Measurements from ENCODE around the gene WDR27.
"Not testable (repeated sequence)": the region's sequence is repeated elsewhere in the genome, so short reads cannot be mapped to it uniquely, and the experiment has no call there.

WDR27 gene

GRCh38 chr6:169518451-169518850, 183.4 kb downstream of the WDR27 start:
- DNase-seq (ENCODE audit: low spot score) = no peak

- no peak for DNase-seq (ENCODE audit: low spot score)
Observed at GRCh38 chr6:169513478-169514193, 188.2 kb downstream of the WDR27 start.

- not testable (repeated sequence) for DNase-seq (ENCODE audit: low spot score)
Observed at GRCh38 chr6:169511785-169512184, 190.0 kb downstream of the WDR27 start.

- no peak for DNase-seq (ENCODE audit: low spot score)
Observed at GRCh38 chr6:169510871-169511270, 191.0 kb downstream of the WDR27 start.

DNA sequence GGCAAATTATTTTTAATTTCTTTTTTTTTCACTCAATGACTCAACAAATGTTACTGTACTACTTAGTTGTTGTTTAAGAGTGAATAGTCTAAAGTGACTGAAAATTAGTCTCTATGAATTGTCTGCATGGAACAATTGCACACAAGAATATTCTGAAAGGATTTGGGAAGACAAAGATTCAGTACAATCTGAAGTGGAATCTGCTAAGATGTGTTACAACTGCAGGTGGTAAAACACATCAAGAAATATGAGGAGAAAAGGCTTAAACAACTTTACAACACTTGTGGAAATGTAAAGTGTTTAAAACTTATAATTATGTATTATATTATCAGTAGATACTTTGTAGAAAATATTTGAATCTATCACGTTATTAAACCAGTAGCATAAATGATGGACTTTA, 193.4 kb downstream of the WDR27 start:
- DNase-seq (ENCODE audit: low spot score) = no peak

DNA sequence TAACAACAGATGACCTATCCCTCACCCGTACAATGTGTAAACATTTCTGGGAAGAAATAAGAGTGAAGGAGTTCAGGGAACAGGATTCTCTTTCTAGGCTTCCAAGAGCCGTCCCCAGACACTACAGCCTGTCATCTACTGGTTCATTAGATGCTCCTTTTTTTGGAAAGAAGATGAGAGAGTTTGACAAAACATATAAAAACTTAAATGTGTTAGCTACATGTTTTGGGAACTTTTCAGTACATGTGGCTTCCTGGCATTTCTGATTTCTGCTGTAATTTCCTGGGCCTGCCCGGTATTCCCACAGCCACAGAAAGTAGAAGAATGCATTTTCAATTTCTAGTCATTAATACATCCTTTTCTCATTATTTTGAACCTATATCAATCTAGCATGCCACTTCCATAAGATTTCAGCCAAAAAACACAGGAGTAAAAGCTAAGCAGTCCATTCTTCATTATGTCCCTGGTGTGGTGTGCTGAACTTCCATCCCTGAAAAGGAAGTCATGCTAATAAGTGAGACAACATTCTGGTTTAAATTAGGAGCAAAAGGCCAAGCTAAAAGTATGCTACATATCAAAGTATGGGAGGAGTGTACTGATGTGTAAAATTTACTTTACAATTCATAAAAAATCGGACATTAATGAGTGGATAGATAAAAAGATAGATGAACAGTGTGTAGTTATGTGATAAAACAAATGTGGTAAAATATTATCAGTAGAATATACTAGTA, 198.2 kb downstream of the WDR27 start:
- DNase-seq (ENCODE audit: low spot score) = no peak

DNA sequence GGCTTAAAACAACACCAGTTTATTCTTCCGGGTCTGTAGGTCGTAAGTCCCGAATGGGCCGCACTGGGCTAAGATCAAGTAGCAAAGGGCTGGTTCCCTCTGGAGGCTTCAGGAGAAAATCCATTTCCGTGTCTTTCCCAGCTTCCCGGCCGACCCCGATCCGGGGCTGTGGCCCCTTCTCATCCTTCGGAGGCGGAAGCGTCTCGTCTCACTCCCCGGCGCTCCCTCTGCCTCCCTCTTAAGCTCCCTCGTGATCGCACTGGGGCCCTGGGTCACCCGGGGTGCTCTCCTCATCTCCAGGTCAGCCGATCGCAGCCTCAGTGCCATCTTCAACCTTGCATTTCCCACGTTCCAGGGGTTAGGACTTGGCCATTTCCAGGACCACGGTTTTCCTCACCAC, 199.4 kb downstream of the WDR27 start:
- no peak for DNase-seq (ENCODE audit: low spot score)

- no peak for DNase-seq (ENCODE audit: low spot score)
Observed at GRCh38 chr6:169501777-169502313, 200.0 kb downstream of the WDR27 start.

DNA sequence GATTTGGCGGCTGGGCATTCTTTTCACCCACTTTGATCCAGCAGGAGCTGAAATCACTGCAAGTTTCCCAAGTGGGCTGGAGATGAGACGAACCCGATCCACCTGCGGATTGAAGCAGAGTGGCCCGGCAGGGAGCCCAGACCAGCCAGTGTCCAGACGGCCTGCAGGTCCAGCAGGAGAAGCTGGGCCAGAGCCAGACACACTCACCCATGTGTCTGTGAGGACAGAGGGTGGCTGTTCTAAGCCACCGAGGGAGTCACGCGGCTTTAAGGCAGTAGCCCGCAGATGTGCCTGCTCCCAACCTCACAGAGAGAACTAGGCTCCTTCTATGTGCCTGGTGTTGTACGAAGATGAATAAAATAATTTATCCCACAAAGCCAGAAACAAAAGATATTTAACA, 200.7 kb downstream of the WDR27 start:
- DNase-seq (ENCODE audit: low spot score) = no peak

- no peak for DNase-seq (ENCODE audit: low spot score)
Observed at GRCh38 chr6:169500688-169501087, 201.1 kb downstream of the WDR27 start.

DNA sequence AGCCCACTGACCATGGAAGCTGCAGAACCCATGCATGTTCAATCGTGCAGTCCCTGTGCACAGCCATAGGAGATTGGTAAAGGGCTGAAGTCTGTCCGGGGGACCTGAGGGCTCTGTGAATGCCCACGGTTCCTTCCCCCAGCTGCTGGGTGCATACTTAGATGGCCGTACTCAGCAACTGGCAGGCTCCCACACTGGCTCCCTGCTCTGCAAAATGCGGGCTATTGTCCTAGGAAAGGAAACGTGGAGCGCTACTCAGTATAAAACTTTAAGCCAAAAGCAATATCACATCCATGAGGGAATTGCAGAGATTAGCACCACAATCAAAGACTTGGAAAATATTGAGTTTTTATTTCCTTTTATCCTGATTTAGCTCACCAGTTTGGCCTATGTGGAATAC, 202.0 kb downstream of the WDR27 start:
- DNase-seq (ENCODE audit: low spot score) = no peak

DNA sequence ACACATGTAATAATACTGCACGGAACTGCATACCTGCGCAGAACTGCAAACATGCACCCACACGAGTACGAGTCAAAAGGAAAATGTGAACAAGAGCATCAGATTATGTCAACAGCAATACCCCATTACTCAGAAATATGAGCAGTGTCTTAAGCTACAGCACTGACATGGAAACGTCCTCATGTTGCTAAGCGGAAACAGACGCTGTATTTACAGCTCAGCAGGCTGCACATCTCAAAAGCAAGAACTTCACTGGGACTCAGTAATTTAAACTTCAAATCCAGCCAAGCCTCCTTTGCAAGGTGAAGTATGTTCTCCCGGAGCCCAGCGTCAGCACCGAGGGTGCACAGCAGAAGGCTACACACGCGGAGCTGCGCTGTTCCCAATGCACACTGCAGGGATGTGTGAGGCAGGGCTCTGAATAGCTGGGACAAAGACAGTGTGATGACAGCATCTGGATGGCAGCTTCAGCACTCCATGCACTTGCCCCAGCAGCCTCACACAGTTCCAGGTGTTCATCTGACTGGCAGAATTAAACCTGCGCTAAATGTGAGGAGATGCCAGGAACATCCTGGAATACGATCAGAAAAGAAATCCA, 202.8 kb downstream of the WDR27 start:
- DNase-seq (ENCODE audit: low spot score) = no peak

GRCh38 chr6:169495601-169496000, 206.2 kb downstream of the WDR27 start:
- DNase-seq (ENCODE audit: low spot score) = no peak

- no peak for DNase-seq (ENCODE audit: low spot score)
Observed at GRCh38 chr6:169494038-169494437, 207.8 kb downstream of the WDR27 start.

GRCh38 chr6:169491482-169491881, 210.3 kb downstream of the WDR27 start:
- no peak for DNase-seq (ENCODE audit: low spot score)

- DNase-seq (ENCODE audit: low spot score) = no peak
Observed at GRCh38 chr6:169490830-169491229, 211.0 kb downstream of the WDR27 start.

GRCh38 chr6:169490246-169490641, 211.6 kb downstream of the WDR27 start:
- no peak for DNase-seq (ENCODE audit: low spot score)

DNA sequence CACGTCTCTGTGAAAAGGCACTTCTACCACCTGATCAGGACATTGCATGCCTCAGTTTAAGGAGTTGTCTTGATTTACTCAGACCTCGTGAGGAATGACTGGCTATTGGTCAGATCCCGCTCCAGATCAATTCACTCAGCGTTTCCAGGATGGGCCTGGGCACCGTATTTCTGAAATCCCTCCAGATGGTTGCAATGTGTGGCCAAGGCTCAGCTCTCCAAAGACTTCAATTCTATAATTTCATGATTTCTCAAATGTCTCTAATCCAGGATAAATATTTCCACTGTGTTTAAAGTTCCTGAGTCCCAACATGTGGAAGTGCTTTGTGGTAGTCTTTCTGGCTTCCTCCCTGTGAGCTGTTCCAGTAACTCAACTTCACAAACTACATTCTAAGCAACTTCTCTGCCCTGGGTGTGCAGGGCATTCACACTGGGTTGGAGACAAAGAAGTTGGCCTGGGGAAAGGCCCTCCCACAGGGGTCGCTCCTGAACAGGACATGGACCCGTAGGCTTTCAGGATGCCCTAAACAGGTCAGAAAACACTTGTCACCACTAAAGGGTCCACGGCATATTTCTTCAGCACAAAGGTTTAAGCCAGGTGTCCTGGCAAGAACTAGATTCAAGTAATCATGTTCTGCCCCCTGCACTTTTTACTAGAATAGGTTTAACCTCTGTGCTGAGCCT, 212.1 kb downstream of the WDR27 start:
- DNase-seq (ENCODE audit: low spot score) = no peak

DNA sequence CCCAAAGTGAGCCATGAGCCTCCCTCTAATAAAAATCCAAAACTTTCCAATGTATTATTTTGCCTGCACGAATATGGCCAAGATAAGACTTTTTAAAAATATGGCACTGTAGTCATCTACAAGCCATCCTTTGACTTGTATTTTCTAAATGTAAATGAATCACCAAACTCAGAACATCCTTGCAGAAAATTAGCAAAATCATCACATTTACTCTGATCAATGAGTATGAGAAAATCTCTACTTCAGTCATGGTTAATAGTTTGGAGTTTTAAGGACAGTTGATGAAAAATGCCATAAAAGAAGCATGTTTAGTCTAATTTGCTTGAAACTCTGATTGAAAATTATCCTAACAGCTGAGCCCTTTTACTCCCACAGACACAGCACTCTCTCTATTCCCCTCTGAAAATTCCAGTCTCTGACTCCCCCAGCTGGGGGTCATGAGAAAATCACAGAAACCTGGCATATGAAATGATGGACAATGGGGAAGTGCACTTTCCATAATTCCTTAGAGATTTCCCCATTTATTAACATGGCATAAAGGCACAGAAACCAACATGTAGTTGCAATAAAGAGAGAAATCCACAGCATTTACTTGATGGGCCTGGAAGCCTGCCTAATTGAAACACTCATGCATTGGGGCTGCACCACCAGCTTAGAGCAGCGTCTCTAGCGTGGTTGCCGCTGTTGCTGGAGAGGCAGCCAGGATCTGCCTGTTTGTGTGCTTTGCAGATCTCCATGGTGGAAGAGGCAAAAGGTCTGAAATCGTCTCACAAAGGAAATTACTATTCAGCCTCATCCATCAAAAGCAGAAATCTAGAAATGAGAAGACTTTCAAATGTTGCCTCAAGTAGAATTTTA, 214.0 kb downstream of the WDR27 start:
- DNase-seq (ENCODE audit: low spot score) = no peak

- DNase-seq (ENCODE audit: low spot score) = no peak
Observed at GRCh38 chr6:169479783-169480495, 221.9 kb downstream of the WDR27 start.

- no peak for DNase-seq (ENCODE audit: low spot score)
Observed at GRCh38 chr6:169474362-169474761, 227.5 kb downstream of the WDR27 start.

Measured in kidney capillary endothelial cell (primary cell).